Skeletal muscle tissue (tissue), 4 donors: ENCODE results near the gene TNFRSF6B. TPM values are rescaled to one million over a fixed set of nuclear protein-coding genes. Genes with fewer than 3 reads are reported as not detected.
A peak's percentile ranks its signal among the peaks of the same experiment; 100 is the strongest.

Experiments used
- H3K27ac ChIP-seq: one replicate; pipeline ENCODE4 v1.7.0; 2013; ENCODE audit warnings: mild to moderate bottlenecking, low read depth, low read length, inconsistent platforms
- H3K27me3 ChIP-seq, 3 donors: one replicate each; pipeline ENCODE4 v1.7.0; 2013; ENCODE audit warnings: low read length in 3 of 3; ENCODE audit not compliant: control insufficient read depth in 3 of 3, insufficient read depth in 3 of 3
- H3K36me3 ChIP-seq, 3 donors: one replicate each; pipeline ENCODE4 v1.7.0; 2013; ENCODE audit warnings: low read length in 3 of 3; ENCODE audit not compliant: control insufficient read depth in 3 of 3, insufficient read depth in 3 of 3
- H3K4me1 ChIP-seq, 3 donors: one replicate each; pipeline ENCODE4 v1.7.0; 2013; ENCODE audit warnings: low read length in 3 of 3, mild to moderate bottlenecking in 3 of 3; ENCODE audit not compliant: control insufficient read depth in 3 of 3, insufficient read depth in 3 of 3
- H3K4me3 ChIP-seq, 3 donors: one replicate each; pipeline ENCODE4 v1.7.0; 2013; ENCODE audit warnings: low read length in 3 of 3
- H3K9ac ChIP-seq, 3 donors: one replicate each; pipeline ENCODE4 v1.7.0; 2013; ENCODE audit warnings: low read length in 3 of 3, mild to moderate bottlenecking in 3 of 3, moderate library complexity in 2 of 3, low read depth in 1 of 3
- H3K9me3 ChIP-seq, 3 donors: one replicate each; pipeline ENCODE4 v1.7.0; 2013; ENCODE audit warnings: low read length in 3 of 3; ENCODE audit not compliant: control insufficient read depth in 3 of 3
- total RNA-seq: library from RNA; depleted of rRNA; stranded (reverse); fragments of >200 nt; gene quantifications from one replicate; pipeline ENCODE4 v1.2.3, GENCODE V29; 2014
- donor health status: Osteomylitis.

TNFRSF6B gene
- total RNA-seq, 1 donor from 2014 or later = not detected

GRCh38 chr20:63701329-63702035, 5.0 kb downstream of the TNFRSF6B start:
- Histone ChIP-seq H3K36me3 (peaks cover 31 to 36% (median 36%) of the 10 kb centered on the region in 3 donors), H3K9ac (no peak overlapping the region), H3K4me3 (no peak overlapping the region), H3K27me3 (no peaks in the 10 kb centered on the region), H3K27ac (no peak overlapping the region), H3K4me1 (peaks cover 35 to 41% (median 37%) of the 10 kb centered on the region in 3 donors), H3K9me3 (no peaks in the 10 kb centered on the region)

GRCh38 chr20:63702036-63702665, 5.7 kb downstream of the TNFRSF6B start:
- H3K9ac ChIP-seq = no peak overlapping the region

GRCh38 chr20:63702751-63703470, 6.5 kb downstream of the TNFRSF6B start:
- Histone ChIP-seq H3K27ac (no peak overlapping the region), H3K4me3 (no peak overlapping the region), H3K27me3 (no peaks in the 10 kb centered on the region), H3K36me3 (peaks cover 31 to 41% (median 37%) of the 10 kb centered on the region in 3 donors), H3K4me1 (peaks cover 27 to 37% (median 31%) of the 10 kb centered on the region in 3 donors), H3K9ac (no peak overlapping the region), H3K9me3 (no peaks in the 10 kb centered on the region)

More at GRCh38 chr20:63702036-63702665, 5.7 kb downstream of the TNFRSF6B start:
- H3K36me3 ChIP-seq = peaks cover 31 to 41% (median 37%) of the 10 kb centered on the region in 3 donors
- no peak overlapping the region for H3K4me3 ChIP-seq
- peaks cover 35 to 41% (median 37%) of the 10 kb centered on the region in 3 donors for H3K4me1 ChIP-seq
- H3K27ac ChIP-seq = no peak overlapping the region
- H3K9me3 ChIP-seq = no peaks in the 10 kb centered on the region
- H3K27me3 ChIP-seq = no peaks in the 10 kb centered on the region

GRCh38 chr20:63703471-63703975, 7.1 kb downstream of the TNFRSF6B start:
- H3K9ac ChIP-seq = no peak overlapping the region
- H3K27ac ChIP-seq = no peak overlapping the region
- no peak overlapping the region for H3K4me3 ChIP-seq
- H3K36me3 ChIP-seq = peaks cover 31 to 41% (median 37%) of the 10 kb centered on the region in 3 donors
- H3K9me3 ChIP-seq = no peaks in the 10 kb centered on the region
- peaks cover 24 to 34% (median 30%) of the 10 kb centered on the region in 3 donors for H3K4me1 ChIP-seq
- H3K27me3 ChIP-seq = no peaks in the 10 kb centered on the region

- no peaks in the 10 kb centered on the region for H3K27me3 ChIP-seq
- no peak overlapping the region for H3K27ac ChIP-seq
- peaks cover 24 to 34% (median 30%) of the 10 kb centered on the region in 3 donors for H3K4me1 ChIP-seq
- H3K4me3 ChIP-seq = no peak overlapping the region
- peaks cover 37 to 45% (median 37%) of the 10 kb centered on the region in 3 donors for H3K36me3 ChIP-seq
- H3K9me3 ChIP-seq = no peaks in the 10 kb centered on the region
- H3K9ac ChIP-seq = peak overlapping the region in 1 of 3 donors; percentile 23
These were observed 7.7 kb downstream of the TNFRSF6B start for GRCh38 chr20:63703976-63704748.

GRCh38 chr20:63704749-63705117, 8.3 kb downstream of the TNFRSF6B start:
- Histone ChIP-seq H3K27ac (no peak overlapping the region), H3K36me3 (peaks cover 37 to 46% (median 37%) of the 10 kb centered on the region in 3 donors), H3K9me3 (no peaks in the 10 kb centered on the region), H3K9ac (peak overlapping the region in 1 of 3 donors; percentile 23), H3K4me1 (peaks cover 23 to 30% (median 25%) of the 10 kb centered on the region in 3 donors), H3K27me3 (no peaks in the 10 kb centered on the region), H3K4me3 (no peak overlapping the region)

GRCh38 chr20:63705232-63706026, 9.0 kb downstream of the TNFRSF6B start:
- peaks cover 23 to 29% (median 25%) of the 10 kb centered on the region in 3 donors for H3K4me1 ChIP-seq
- no peaks in the 10 kb centered on the region for H3K9me3 ChIP-seq
- H3K36me3 ChIP-seq = peaks cover 34 to 46% (median 35%) of the 10 kb centered on the region in 3 donors
- no peak overlapping the region for H3K4me3 ChIP-seq
- H3K27me3 ChIP-seq = no peaks in the 10 kb centered on the region
- no peak overlapping the region for H3K27ac ChIP-seq
- H3K9ac ChIP-seq = peak overlapping the region in 1 of 3 donors; percentile 93

GRCh38 chr20:63706027-63706695, 9.7 kb downstream of the TNFRSF6B start:
- H3K27me3 ChIP-seq = no peaks in the 10 kb centered on the region
- H3K27ac ChIP-seq = peak overlapping the region; percentile 89
- peaks cover 36 to 47% (median 41%) of the 10 kb centered on the region in 3 donors for H3K36me3 ChIP-seq
- peaks cover 23 to 29% (median 25%) of the 10 kb centered on the region in 3 donors for H3K4me1 ChIP-seq
- no peaks in the 10 kb centered on the region for H3K9me3 ChIP-seq
- peak overlapping the region; percentile 78 to 89 (median 87) for H3K4me3 ChIP-seq
- peak overlapping the region; percentile 90 to 94 (median 93) for H3K9ac ChIP-seq
